Astrocyte of the hippocampus (primary cell): ENCODE results near the gene AACS.

Experiments used
- DNase-seq: peaks from one replicate; pipeline ENCODE4 v3.0.0; 2011; ENCODE audit warnings: low read depth, low spot score

Gene AACS

DNA sequence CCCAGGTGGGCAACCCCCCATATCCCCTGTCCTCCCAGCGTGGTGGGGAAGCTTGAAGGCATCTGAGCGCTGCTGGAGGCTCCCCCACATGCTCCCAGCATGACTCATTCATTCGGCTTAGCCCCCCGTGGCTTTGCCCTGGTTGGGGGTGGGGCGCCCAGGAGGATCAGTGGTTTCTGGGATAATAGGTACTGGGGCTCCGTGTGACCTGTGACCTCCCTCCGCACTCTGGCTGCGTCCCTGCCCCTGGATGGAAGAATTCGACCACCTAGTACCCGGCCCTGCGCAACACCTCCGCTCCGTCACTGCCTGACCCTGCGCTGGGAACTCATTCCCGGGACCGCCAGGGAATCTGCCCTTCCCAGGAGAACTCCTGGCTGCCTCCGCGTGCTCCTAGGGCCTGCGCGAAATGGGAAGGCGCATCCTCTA is 120.1 kb downstream of the AACS start:
- peak; percentile 37 for DNase-seq

DNA sequence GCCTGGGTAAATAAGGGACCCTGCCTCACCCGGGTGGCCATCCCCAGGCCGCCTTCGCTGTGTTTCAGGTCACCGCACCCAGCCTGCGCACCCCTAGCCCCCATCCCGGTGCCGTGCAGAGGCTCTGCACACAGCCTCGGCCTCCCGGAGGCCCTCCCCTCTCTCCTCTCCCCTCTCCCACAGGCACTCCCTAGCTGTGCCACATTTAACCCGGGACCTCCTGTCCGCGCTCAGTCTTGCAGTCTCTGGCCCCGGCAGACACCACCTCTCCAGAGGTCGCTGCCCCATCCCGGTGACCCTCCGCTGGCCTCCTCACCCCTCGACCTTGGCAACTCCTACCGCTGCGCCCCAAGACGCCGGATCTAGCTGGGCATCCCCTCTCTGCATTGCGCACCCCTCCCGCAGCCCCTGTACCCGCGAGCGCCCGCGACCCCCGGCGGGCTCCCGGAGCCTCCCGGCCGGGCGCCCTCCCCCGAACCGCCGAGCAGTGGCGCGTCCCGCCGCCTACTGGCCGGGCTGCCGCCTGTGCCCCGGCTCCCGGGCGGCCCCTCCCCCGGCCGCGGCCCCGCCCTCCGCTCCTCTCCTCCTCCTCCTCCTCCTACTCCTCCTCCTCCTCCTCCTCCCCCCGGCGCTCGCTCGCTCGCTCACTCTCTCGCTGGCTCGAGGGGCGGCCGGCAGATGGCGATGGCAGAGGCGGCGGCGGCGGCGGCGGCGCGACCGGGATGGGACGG is 120.7 kb downstream of the AACS start, which contains the start of gene TMEM132B:
Gene TMEM132B (plus strand): TSS at position 647 of the 731 bp plus-strand sequence.
- DNase-seq: peak; percentile 89

DNA sequence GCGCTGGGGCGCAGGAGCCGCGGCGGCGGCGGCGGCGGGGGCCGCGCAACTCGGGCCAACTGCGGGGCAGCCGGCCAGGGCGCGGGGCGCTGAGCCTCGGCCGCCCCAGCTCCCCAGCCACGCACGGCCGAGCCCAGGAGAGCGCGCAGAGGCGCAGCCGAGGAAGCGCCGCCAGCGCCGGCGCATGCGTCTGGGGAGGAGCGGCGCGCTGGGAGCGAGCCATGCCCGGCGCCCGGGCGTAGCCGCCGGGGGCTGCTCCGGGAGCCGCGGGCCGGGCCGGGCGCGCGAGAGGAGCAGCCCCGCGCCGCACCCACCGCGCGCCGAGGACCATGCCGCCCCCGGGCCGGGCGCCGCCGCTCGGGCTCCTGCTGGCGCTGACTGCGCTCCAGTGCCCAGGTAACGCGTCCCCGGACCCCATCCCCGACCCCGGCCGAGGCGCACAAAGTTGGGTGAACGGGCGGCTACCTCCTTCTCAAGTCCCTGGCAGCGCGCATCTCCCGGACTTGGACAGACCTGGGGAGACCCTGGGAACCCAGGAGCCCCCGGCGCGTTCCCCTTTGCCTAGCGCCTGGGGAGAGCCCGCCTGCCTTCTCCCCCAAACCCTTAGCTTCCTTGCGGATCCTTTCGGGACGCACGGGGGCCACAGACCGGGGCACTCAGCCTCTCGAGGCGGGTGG is 121.4 kb downstream of the AACS start:
- DNase-seq: no peak

DNA sequence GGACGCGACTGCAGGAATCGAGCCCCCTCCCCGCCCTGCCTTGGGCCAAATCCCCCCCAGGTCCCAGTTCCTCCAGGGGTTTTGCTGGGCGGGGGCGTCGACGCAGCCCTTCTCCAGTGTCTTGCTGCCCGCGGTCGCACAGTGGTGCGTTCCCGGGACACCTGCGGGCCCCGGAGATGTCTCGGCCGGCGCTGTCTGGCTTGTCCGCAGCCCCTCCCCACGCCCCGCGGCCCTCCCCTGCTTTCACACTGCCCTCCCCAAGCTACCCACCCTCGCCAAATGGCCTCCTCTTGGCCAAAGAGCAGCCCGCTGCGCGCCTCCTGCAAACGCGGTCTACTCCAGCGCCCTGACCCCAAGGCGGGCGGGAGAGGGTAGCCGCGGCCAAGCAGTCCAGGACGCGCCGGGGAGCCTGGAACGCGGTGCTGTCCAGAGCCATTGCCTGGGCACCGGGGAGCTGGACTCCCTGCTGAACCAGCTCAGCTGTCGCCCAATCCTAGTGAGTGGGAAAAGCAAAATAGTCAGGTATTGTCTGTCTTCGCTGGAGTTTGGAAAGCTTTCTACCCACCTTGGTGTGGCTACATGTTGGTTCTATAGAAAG is 122.0 kb downstream of the AACS start:
- peak; percentile 42 for DNase-seq

DNA sequence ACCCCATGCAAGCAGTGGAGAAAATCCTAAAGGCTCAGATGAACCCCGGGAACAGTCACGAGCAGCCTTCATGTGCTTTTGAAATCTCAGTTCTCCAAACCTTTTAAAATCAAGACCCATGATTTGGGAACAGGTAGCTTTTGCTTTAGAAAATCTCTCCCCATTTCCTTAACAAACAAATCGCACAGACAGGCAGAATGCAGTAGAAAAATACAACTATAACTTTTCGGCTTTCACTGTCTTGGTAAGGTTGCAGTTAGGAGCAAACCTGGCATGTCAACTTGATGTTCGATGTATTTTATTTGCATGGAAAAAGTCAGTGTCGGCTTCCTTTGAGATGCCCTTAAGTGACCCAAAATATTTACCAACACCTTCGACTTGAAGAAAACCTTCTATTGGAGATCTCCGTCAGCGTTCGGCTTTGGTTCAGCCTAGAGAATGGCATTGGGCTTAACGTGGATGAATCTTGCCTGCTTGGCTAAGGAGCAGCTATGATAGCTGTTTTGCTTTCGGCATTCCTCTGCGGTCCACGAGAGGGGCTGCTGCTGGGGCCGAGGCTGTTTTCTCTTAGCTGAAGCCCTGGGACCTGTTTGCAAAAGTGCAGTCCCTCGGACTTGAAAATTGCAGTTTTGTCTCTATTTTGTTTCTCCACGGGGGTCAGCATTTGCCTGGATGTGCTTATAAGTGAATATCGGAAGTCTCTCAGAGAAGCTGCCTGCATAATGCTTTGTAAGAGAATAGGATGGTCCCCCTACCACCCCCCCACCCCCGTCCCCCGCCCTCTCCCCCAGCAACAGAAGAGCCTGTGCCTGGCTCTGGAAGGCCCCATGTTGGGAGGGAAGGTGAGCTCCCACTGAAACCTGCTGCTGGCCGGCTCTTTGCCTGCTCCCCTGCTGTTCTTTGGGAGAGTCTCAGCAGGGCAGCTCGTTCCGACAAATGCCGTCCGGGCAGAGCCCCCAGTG is 122.8 kb downstream of the AACS start:
- peak; percentile 36 for DNase-seq

DNA sequence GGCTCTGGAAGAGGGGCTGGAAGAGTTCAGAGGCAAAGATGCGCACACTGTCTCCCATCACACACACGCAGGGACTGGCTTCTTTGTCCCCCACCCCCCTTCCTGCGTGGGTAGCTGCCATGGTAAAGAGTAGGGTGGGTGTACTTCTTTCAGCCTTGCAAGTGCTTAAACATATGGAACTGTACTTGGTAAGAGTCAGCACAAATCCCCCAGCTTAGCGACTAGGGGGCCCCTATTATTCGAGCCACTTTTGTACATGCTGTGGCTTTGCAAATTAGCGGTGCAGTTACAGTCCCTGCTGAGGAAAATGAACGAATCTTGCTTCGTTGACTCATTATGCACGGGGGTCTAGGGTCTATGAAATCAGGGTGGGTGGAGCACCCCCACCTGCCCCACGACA is 123.8 kb downstream of the AACS start:
- DNase-seq: no peak

DNA sequence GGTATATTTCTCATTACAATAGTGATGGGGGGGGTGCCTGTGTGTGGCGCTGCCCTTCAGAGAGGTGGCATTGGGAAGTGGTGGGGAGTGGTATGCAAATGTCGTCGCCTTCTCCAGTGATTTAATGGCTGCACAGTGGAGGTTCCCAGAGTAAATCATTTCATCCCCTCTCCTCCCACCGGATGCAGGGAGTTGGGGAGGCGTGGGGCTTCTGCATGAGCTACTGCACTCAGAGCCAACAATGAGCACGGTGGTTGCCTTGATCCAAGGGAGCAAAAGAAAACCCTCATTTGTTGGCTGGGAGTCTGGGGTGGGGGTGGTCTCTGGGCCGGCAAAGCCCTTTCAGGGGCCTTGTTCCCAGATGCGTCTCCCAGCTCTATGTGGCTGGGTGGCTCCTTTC is 124.3 kb downstream of the AACS start:
- no peak for DNase-seq

DNA sequence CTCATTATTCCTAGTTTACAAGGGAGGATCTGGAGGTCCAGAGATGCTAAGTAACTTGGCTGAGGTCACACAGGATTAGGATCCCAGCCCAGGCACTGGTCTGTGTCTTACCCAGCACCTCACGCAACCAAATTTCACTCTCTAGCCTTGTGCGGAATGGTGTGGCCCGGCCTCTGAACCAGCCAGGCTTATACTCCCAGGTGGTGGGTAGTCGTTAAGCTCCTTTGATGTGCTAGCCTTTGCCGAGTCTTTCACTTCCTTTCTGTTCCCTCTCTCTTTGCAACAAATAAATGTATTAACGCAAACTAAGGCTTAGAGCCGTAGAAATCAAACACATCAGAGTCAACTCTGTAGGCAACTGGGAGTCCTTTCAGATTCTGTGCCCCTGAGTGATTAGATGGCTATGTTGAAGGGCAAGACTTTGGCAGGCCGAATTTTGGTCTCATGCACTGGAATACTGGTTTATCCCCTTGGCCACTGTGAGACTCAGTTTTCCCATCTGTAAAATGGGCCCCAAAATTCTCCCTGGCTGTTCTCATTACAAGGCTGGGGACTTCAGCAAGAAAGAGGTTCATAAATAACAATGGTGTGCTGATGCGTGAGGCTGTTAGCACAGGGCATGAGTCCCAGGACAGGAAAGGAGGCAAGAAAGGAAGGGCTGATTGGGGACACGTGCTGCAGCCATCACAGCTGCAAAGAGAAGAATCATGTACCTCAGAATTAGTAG is 126.3 kb downstream of the AACS start:
- DNase-seq: no peak

DNA sequence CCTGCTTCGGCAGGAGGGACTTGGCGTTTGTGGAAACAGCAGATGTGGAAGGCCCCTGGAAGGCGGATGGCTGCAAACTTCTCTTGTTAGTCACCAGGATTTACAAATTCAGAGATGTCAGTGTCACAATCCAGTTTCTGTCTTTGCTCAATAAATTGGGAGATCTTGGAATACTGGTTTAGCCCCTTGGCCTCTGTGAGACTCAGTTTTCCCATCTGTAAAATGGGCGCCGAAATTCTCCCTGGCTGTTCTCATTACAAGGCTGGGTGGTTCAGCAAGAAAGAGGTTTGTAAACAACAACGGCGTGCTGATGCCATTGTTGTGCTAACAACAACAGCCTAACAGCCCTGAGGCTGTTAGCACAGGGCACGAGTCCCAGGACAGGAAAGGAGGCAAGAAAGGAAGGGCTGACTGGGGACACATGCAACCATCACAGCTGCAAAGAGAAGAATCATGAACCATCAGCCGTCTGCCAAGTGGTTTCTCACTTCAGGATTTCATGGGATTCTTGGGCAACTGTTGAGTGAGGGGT is 127.5 kb downstream of the AACS start:
- no peak for DNase-seq
